Measurements from ENCODE around the gene CCDC33. TPM values are rescaled to one million over a fixed set of nuclear protein-coding genes. Genes with fewer than 3 reads are reported as not detected.

Gene CCDC33
- total and polyA plus RNA-seq, 2 donors (not counting 3 experiments of a cell fraction or from before 2014, with no cell fraction given), result not detected

DNA sequence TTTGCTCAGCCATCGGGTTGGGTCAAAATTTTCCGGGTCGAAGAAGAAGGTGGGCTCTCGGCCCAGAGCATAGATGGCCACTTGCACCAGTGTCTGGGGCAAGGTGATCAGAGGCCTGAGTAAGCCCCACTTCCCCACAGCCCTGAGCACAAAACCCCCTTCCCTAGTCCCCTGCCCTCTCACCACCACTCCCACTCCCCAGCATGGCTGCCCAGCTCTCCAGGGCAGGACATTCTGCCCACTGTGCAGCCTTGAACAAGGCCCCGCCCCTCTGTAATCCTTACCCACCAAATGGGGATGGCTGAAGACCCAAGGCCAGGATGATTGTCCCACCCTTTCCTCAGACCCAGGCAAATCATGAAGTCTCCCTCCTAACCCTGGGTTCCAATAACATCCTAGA, 102.5 kb downstream of the CCDC33 start:
- H3K9me1 ChIP-seq (replicated peaks; ENCODE audit: control insufficient read depth, extremely low read depth, insufficient read depth, low read length), result no peaks in the 10 kb centered on the region
- ChIA-PET CTCF (no interaction called here), POLR2A (no interaction called here)
- no TSS peak for BruUV-seq (replicated peaks)
- H3K4me2 ChIP-seq (ENCODE audit: insufficient read depth, low read length), result no peak overlapping the region
- intact Hi-C loops (cut with micrococcal nuclease), result no loop called here
- no peak overlapping the region for H3K9ac ChIP-seq (replicated peaks; ENCODE audit: extremely low read depth, insufficient read depth, low read length)
- dilution Hi-C loops (cut with MboI; ENCODE audit: extremely low pct_ligation_motif_present, low sequenced_read_pairs), result no loop called here
- DNase-seq (ENCODE audit: low read depth, low spot score), result no peak
- no peaks in the 10 kb centered on the region for H3K79me2 ChIP-seq (ENCODE audit: control insufficient read depth, insufficient read depth, low read length)
- no peaks in the 10 kb centered on the region for H4K20me1 ChIP-seq (replicated peaks; ENCODE audit: control insufficient read depth, extremely low read depth, insufficient read depth, low read length)
- H3K4me3 ChIP-seq (replicated peaks in 1 of 3; ENCODE audit: insufficient read depth in 1 of 3, low read depth in 1 of 3, low read length in 3 of 3), result no peak overlapping the region
- no peaks in the 10 kb centered on the region for H3K27me3 ChIP-seq (ENCODE audit: control insufficient read depth in 2 of 2, insufficient read depth in 2 of 2, low read length in 2 of 2)
- H3K27ac ChIP-seq (ENCODE audit: insufficient read depth, low read depth, low read length), result no peak overlapping the region
- no peaks in the 10 kb centered on the region for H3K9me3 ChIP-seq (replicated peaks; ENCODE audit: control insufficient read depth, insufficient read depth, low read length)
- TF ChIP-seq MYC (IDR thresholded peaks at IDR 0.05; ENCODE audit: low read depth, low read length) (no peak), FOS (IDR thresholded peaks at IDR 0.05; ENCODE audit: borderline replicate concordance, insufficient read depth, low read length) (no peak), EZH2 (IDR thresholded peaks at IDR 0.05; ENCODE audit: borderline replicate concordance, low read depth, low read length, severe bottlenecking) (no peak), POLR2A (IDR thresholded peaks at IDR 0.05; ENCODE audit: low read depth, low read length) (no peak), GATA2 (IDR thresholded peaks at IDR 0.05; ENCODE audit: insufficient read depth, insufficient read length, low read depth, low read length) (no peak), POLR2AphosphoS5 (IDR thresholded peaks at IDR 0.05; ENCODE audit: insufficient read depth, low read depth, low read length) (no peak), JUN (IDR thresholded peaks at IDR 0.05; ENCODE audit: borderline replicate concordance, insufficient read depth, insufficient read length, low read depth) (no peak)
- TF ChIP-seq, protein P1, sequence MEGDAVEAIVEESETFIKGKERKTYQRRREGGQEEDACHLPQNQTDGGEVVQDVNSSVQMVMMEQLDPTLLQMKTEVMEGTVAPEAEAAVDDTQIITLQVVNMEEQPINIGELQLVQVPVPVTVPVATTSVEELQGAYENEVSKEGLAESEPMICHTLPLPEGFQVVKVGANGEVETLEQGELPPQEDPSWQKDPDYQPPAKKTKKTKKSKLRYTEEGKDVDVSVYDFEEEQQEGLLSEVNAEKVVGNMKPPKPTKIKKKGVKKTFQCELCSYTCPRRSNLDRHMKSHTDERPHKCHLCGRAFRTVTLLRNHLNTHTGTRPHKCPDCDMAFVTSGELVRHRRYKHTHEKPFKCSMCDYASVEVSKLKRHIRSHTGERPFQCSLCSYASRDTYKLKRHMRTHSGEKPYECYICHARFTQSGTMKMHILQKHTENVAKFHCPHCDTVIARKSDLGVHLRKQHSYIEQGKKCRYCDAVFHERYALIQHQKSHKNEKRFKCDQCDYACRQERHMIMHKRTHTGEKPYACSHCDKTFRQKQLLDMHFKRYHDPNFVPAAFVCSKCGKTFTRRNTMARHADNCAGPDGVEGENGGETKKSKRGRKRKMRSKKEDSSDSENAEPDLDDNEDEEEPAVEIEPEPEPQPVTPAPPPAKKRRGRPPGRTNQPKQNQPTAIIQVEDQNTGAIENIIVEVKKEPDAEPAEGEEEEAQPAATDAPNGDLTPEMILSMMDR (IDR thresholded peaks at IDR 0.05; ENCODE audit: extremely low read depth in 1 of 2, insufficient read depth in 1 of 2, low read depth in 1 of 2, low read length in 2 of 2), result no peak
- TF ChIP-seq, protein P2, sequence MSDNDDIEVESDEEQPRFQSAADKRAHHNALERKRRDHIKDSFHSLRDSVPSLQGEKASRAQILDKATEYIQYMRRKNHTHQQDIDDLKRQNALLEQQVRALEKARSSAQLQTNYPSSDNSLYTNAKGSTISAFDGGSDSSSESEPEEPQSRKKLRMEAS (IDR thresholded peaks at IDR 0.05; ENCODE audit: insufficient read depth, insufficient read length), result no peak
- no peak for FAIRE-seq
- H3K36me3 ChIP-seq (ENCODE audit: control insufficient read depth in 2 of 2, extremely low read depth in 1 of 2, insufficient read depth in 2 of 2, low read length in 2 of 2), result no peaks in the 10 kb centered on the region
- H2AFZ ChIP-seq (ENCODE audit: low read depth, low read length), result no peak overlapping the region
- no peaks in the 10 kb centered on the region for H3K4me1 ChIP-seq (ENCODE audit: control insufficient read depth, extremely low read depth, insufficient read depth, low read length)

All from endothelial cell of umbilical vein (primary cell).